Stimulated activated CD4-positive, alpha-beta T cell treated with anti-CD3 and anti-CD28 coated beads, Interleukin-4, amount 100 ng/mL, for 4 hours (primary cell): ENCODE data around the gene VWA8.
"Not testable (repeated sequence)": the region's sequence is repeated elsewhere in the genome, so short reads cannot be mapped to it uniquely, and the experiment has no call there.

Experiments
- DNase-seq, 2 experiments: peaks; one replicate each; pipeline ENCODE4 v3.0.0-alpha.2; 2020

VWA8 gene

GRCh38 chr13:41639237-41639904 lies 321.5 kb downstream of the VWA8 start:
- DNase-seq: no peak

- DNase-seq: no peak
Measured at GRCh38 chr13:41637586-41637985, 323.3 kb downstream of the VWA8 start.

GRCh38 chr13:41637032-41637431 lies 323.9 kb downstream of the VWA8 start:
- DNase-seq: not testable (repeated sequence)

- DNase-seq: not testable (repeated sequence)
Measured at GRCh38 chr13:41636590-41636989, 324.3 kb downstream of the VWA8 start.

- DNase-seq: no peak
Measured at GRCh38 chr13:41634407-41634806, 326.5 kb downstream of the VWA8 start.

- no peak for DNase-seq
Measured at GRCh38 chr13:41633776-41634175, 327.1 kb downstream of the VWA8 start.

- no peak for DNase-seq
Measured at GRCh38 chr13:41631296-41631965, 329.5 kb downstream of the VWA8 start.

GRCh38 chr13:41627425-41627824 lies 333.5 kb downstream of the VWA8 start:
- DNase-seq: no peak

GRCh38 chr13:41624041-41624440 lies 336.9 kb downstream of the VWA8 start:
- no peak for DNase-seq

- DNase-seq: no peak
Measured at GRCh38 chr13:41622432-41623429, 338.2 kb downstream of the VWA8 start.

GRCh38 chr13:41621716-41622431 lies 339.0 kb downstream of the VWA8 start:
- DNase-seq: no peak

- not testable (repeated sequence) for DNase-seq
Measured at GRCh38 chr13:41617633-41618032, 343.3 kb downstream of the VWA8 start.

- DNase-seq: no peak
Measured at GRCh38 chr13:41616151-41616550, 344.8 kb downstream of the VWA8 start.

- no peak for DNase-seq
Measured at GRCh38 chr13:41615528-41615855, 345.4 kb downstream of the VWA8 start.

GRCh38 chr13:41614671-41615527 lies 346.0 kb downstream of the VWA8 start:
- DNase-seq: no peak

- DNase-seq: no peak
Measured at GRCh38 chr13:41613984-41614661, 346.8 kb downstream of the VWA8 start.

- DNase-seq: no peak
Measured at GRCh38 chr13:41613471-41613870, 347.4 kb downstream of the VWA8 start.

GRCh38 chr13:41611385-41611784 lies 349.5 kb downstream of the VWA8 start:
- DNase-seq: no peak

GRCh38 chr13:41610404-41610803 lies 350.5 kb downstream of the VWA8 start:
- DNase-seq: no peak

GRCh38 chr13:41609828-41610227 lies 351.1 kb downstream of the VWA8 start:
- DNase-seq: no peak

- DNase-seq: no peak
Measured at GRCh38 chr13:41608839-41609177, 352.1 kb downstream of the VWA8 start.
